Breast epithelium (tissue), 3 donors: ENCODE measurements around the gene COMT.

ENCODE experiments used
- CTCF ChIP-seq, 3 donors: fragments of 450-650 bp; IDR thresholded peaks; one replicate each; pipeline ENCODE4 v1.5.1; 2016 to 2017; ENCODE audit warnings: antibody characterized with exemption in 3 of 3, mild to moderate bottlenecking in 3 of 3, moderate library complexity in 3 of 3
- POLR2A ChIP-seq: fragments of 450-650 bp; IDR thresholded peaks from one replicate; pipeline ENCODE4 v1.6.1; 2016; ENCODE audit warnings: antibody characterized with exemption, mild to moderate bottlenecking, moderate library complexity
- POLR2AphosphoS5 ChIP-seq, 3 donors: sonication (generic); formaldehyde crosslinking; IDR thresholded peaks; one replicate each; pipeline ENCODE4 v1.6.1; 2017; ENCODE audit warnings: antibody characterized with exemption in 3 of 3

GRCh38 chr22:19979712-19980493, 38.3 kb downstream of the COMT start:
- TF ChIP-seq CTCF (IDR thresholded peaks at IDR 0.05) (no peak), POLR2AphosphoS5 (IDR thresholded peaks at IDR 0.05) (no peak), POLR2A (no peak)
